Measurements from ENCODE around the gene UBE2J1. TPM values are rescaled to one million over a fixed set of nuclear protein-coding genes. Genes with fewer than 3 reads are reported as not detected.

The UBE2J1 gene
- polyA plus RNA-seq, 6 donors from 2014 or later, result 84.4 to 147 (median 112) TPM

GRCh38 chr6:89357390-89357789, 4.9 kb upstream of the UBE2J1 start:
- ATAC-seq (ENCODE audit: low read depth in 2 of 2), result peak; percentile 29 to 54
- Mint-ChIP-seq H3K4me3 (peak overlapping the region; percentile 76 to 94 (median 90)), H3K27ac (peak overlapping the region; percentile 92 to 97 (median 96)), H3K4me1 (peaks cover 39 to 69% (median 54%) of the 10 kb centered on the region in 3 donors), H3K36me3 (no peaks in the 10 kb centered on the region), H3K27me3 (no peaks in the 10 kb centered on the region), H3K9me3 (peaks cover 0 to under 1% (median 0%) of the 10 kb centered on the region in 7 donors)
- DNase-seq, result peak; percentile 53

GRCh38 chr6:89356642-89357170, 4.2 kb upstream of the UBE2J1 start:
- Mint-ChIP-seq H3K27me3 (no peaks in the 10 kb centered on the region), H3K27ac (peak overlapping the region; percentile 69 to 97 (median 94)), H3K36me3 (no peaks in the 10 kb centered on the region), H3K9me3 (no peaks in the 10 kb centered on the region), H3K4me1 (peaks cover 41 to 72% (median 59%) of the 10 kb centered on the region in 3 donors), H3K4me3 (peak overlapping the region; percentile 76 to 94 (median 90))
- DNase-seq, result no peak
- ATAC-seq (ENCODE audit: low read depth in 2 of 2), result no peak

DNA sequence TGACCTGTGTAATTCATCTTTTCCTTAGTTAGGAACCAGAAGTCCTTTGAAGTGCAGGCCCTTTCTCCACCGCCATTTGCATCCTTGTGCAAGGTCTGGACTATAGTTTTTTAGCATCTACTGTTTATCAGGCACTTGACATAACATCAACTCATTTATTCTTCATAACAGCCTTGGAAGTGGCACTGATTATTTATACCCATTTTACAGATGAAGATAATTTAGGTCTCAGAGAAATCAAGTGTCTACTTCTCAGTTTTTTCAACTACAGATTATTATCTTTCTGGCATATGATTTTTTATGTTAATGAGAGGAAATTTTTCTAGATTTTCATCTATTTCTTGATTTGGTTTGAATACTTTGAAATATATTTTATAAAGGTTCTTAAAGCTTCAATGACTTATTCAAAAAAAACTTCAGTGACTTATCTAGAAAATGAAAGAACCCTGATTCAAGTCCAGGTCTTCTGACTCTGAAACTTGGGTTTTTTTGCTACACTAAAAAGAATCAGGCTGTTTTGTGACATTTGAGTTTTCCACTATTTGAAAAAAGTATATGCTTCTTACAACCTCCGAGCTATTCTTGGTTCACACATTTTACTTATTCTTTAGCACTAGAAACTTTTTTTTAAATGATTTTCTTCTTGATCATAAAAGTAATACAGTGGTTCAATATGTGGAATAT, 3.1 kb upstream of the UBE2J1 start:
- peaks cover 41 to 72% (median 66%) of the 10 kb centered on the region in 3 donors for H3K4me1 Mint-ChIP-seq
- H3K9me3 Mint-ChIP-seq, result no peaks in the 10 kb centered on the region
- no peaks in the 10 kb centered on the region for H3K27me3 Mint-ChIP-seq
- H3K36me3 Mint-ChIP-seq, result no peaks in the 10 kb centered on the region
- no peak for ATAC-seq (ENCODE audit: low read depth in 2 of 2)
- no peak for DNase-seq
- H3K4me3 Mint-ChIP-seq, result peak overlapping the region in 3 of 8 donors; percentile 12 to 76 (median 42)
- H3K27ac Mint-ChIP-seq, result peak overlapping the region in 3 of 6 donors; percentile 23 to 57 (median 55)

DNA sequence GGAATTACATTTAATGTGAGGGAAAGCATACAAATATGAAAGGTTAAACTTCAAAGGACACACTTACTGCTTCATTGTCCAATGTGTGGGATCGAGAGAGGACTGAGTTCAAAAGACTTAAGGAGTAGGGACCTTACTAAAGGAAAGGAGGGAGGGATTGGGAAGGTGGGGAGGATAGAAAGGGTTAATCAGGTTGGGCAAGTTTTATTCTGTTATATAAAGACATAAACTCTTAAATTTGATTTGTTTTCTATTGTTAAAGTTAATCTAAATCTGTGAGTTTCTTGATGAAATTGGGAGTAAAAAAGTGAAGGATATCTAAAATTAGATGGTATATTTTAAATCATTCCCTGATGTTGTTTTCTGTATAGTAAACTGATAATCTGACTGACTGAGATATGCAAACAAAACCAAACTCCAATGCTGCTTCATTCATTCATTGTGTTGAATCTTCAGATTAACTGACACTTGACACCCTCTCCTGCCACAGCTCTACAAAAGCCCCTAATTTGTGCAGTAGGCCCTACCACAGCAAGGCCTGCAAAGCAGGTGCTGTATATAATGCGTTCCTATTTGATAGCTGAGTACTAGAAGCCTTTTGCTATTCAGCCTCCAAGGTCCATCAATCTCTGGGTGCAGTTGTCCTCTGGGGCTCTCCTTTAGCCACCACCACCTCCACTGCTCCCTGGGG, 1.3 kb upstream of the UBE2J1 start:
- H3K4me1 Mint-ChIP-seq, result peaks cover 49 to 75% (median 71%) of the 10 kb centered on the region in 3 donors
- H3K36me3 Mint-ChIP-seq, result peaks cover 0 to 8% of the 10 kb centered on the region in 2 donors
- peak overlapping the region; percentile 92 to 97 (median 96) for H3K27ac Mint-ChIP-seq
- no peaks in the 10 kb centered on the region for H3K9me3 Mint-ChIP-seq
- H3K4me3 Mint-ChIP-seq, result peak overlapping the region; percentile 85 to 98 (median 92)
- DNase-seq (no peak), ATAC-seq (ENCODE audit: low read depth in 2 of 2) (no peak)
- H3K27me3 Mint-ChIP-seq, result no peaks in the 10 kb centered on the region

- H3K27me3 Mint-ChIP-seq, result no peaks in the 10 kb centered on the region
- peaks cover 52 to 79% (median 73%) of the 10 kb centered on the region in 3 donors for H3K4me1 Mint-ChIP-seq
- DNase-seq (no peak), ATAC-seq (ENCODE audit: low read depth in 2 of 2) (peak; percentile 2 to 18)
- peak overlapping the region; percentile 92 to 97 (median 96) for H3K27ac Mint-ChIP-seq
- peak overlapping the region; percentile 85 to 98 (median 92) for H3K4me3 Mint-ChIP-seq
- H3K36me3 Mint-ChIP-seq, result peaks cover 0 to 11% of the 10 kb centered on the region in 2 donors
- H3K9me3 Mint-ChIP-seq, result no peaks in the 10 kb centered on the region
These were observed 615 bp upstream of the UBE2J1 start for GRCh38 chr6:89353118-89353556.

- Mint-ChIP-seq H3K4me1 (peaks cover 57 to 77% (median 70%) of the 10 kb centered on the region in 3 donors), H3K36me3 (peaks cover 0 to 11% of the 10 kb centered on the region in 2 donors), H3K27me3 (no peaks in the 10 kb centered on the region), H3K4me3 (peak overlapping the region; percentile 93 to 98 (median 98)), H3K27ac (peak overlapping the region; percentile 93 to 99 (median 96)), H3K9me3 (no peaks in the 10 kb centered on the region)
- ATAC-seq (ENCODE audit: low read depth in 2 of 2) (no peak), DNase-seq (no peak)
These were observed 748 bp downstream of the UBE2J1 start for GRCh38 chr6:89351671-89352277.

DNA sequence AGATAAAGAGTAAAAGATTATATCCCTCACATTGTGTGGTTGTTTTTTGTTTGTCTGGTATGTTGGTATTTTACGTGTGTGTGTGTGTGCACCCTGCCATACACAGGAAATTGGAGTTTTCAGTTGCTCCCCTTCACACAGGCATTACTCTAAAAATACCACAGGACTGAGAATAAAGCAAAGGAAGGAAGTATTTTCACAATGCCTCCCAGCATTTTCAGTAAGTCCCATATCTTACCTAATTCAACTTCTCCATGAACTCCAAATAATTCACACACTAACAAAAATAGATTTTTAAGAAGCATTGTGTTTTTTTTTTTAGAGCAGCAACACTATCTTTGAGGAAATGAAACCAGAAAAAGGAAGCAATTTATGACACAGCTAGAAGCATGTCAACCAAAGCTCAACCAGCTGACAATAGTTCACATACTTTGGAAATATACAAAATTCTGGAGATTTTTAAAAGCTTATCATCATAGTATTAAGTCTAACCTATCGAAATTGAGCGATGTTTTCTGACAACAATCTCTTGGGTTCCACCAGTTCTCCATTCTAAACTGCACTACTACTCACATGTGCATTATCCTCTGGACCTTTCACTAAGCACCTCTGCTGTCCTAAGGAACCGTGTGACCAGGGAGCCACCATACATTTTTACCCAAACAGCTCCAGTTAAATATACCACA, 2.1 kb downstream of the UBE2J1 start:
- peak overlapping the region; percentile 39 to 98 (median 96) for H3K27ac Mint-ChIP-seq
- DNase-seq (peak; percentile 78), ATAC-seq (ENCODE audit: low read depth in 2 of 2) (peak; percentile 67 to 70)
- H3K27me3 Mint-ChIP-seq, result no peaks in the 10 kb centered on the region
- H3K9me3 Mint-ChIP-seq, result no peaks in the 10 kb centered on the region
- H3K4me1 Mint-ChIP-seq, result peaks cover 66 to 83% (median 74%) of the 10 kb centered on the region in 3 donors
- H3K36me3 Mint-ChIP-seq, result peaks cover 0 to 11% of the 10 kb centered on the region in 2 donors
- peak overlapping the region; percentile 93 to 98 (median 98) for H3K4me3 Mint-ChIP-seq

DNA sequence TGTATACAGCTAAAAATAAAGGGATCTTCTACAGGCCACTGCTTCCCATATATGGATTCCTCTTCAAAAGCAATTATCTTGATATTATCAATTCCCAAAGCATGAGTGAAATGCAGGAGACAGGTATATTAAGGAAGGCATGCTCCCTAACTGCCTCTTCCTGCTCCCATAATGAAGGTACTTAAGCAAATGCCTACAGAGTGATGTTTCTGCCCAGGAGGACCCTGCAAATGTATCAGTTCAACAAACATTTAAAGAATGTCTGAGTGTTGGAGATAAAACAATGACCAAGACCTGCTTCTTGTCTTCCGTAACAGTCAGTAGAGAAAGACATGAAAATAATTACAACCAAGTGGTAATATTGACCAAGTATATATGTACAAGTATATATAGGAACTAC, 4.2 kb downstream of the UBE2J1 start:
- Mint-ChIP-seq H3K27ac (peak overlapping the region in 3 of 6 donors; percentile 3 to 95 (median 40)), H3K9me3 (no peaks in the 10 kb centered on the region), H3K4me1 (peaks cover 68 to 80% (median 76%) of the 10 kb centered on the region in 3 donors), H3K4me3 (peak overlapping the region in 5 of 8 donors; percentile 1 to 95 (median 39)), H3K36me3 (peaks cover 0 to 11% of the 10 kb centered on the region in 2 donors), H3K27me3 (no peaks in the 10 kb centered on the region)
- ATAC-seq (ENCODE audit: low read depth in 2 of 2), result no peak
- no peak for DNase-seq

GRCh38 chr6:89347825-89348224, 4.7 kb downstream of the UBE2J1 start:
- peak overlapping the region in 2 of 8 donors; percentile 42 to 95 for H3K4me3 Mint-ChIP-seq
- peak overlapping the region in 3 of 6 donors; percentile 0 to 95 (median 40) for H3K27ac Mint-ChIP-seq
- H3K9me3 Mint-ChIP-seq, result no peaks in the 10 kb centered on the region
- no peaks in the 10 kb centered on the region for H3K27me3 Mint-ChIP-seq
- peaks cover 0 to 11% of the 10 kb centered on the region in 2 donors for H3K36me3 Mint-ChIP-seq
- DNase-seq (no peak), ATAC-seq (ENCODE audit: low read depth in 2 of 2) (no peak)
- peaks cover 68 to 77% (median 73%) of the 10 kb centered on the region in 3 donors for H3K4me1 Mint-ChIP-seq

DNA sequence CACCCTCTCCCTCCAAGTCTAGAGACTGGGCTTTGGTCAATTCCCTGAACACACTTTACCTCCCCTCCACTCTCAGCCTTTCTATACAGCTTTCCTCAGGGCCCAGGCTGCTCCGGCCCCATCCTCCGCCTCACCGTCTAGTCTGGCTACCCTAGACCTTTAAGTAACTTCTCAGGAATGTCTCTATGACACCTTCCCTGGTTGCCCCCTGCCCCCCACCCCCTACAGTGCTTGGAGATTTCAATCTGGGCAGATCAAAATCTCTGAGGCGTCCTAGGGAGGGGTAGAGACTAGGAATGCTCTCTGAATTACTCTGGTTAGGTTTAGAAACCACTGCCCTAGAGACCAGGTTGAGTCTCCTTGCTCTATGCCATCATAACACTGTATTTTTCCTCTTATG, 6.1 kb downstream of the UBE2J1 start:
- Mint-ChIP-seq H3K27me3 (no peaks in the 10 kb centered on the region), H3K27ac (peak overlapping the region in 2 of 6 donors; percentile 29 to 84), H3K9me3 (no peaks in the 10 kb centered on the region), H3K36me3 (peaks cover 4 to 14% of the 10 kb centered on the region in 2 donors), H3K4me1 (peaks cover 64 to 70% (median 67%) of the 10 kb centered on the region in 3 donors), H3K4me3 (peak overlapping the region in 1 of 8 donors; percentile 57)
- ATAC-seq (ENCODE audit: low read depth in 2 of 2) (no peak), DNase-seq (no peak)

GRCh38 chr6:89339565-89339964, 13.0 kb downstream of the UBE2J1 start:
- Mint-ChIP-seq H3K4me1 (peaks cover 14 to 18% (median 17%) of the 10 kb centered on the region in 3 donors), H3K27me3 (no peaks in the 10 kb centered on the region), H3K27ac (peak overlapping the region in 3 of 6 donors; percentile 75 to 84 (median 83)), H3K9me3 (no peaks in the 10 kb centered on the region), H3K36me3 (peaks cover 10 to 19% of the 10 kb centered on the region in 2 donors), H3K4me3 (no peak overlapping the region)
- ATAC-seq (ENCODE audit: low read depth in 2 of 2) (no peak), DNase-seq (no peak)

DNA sequence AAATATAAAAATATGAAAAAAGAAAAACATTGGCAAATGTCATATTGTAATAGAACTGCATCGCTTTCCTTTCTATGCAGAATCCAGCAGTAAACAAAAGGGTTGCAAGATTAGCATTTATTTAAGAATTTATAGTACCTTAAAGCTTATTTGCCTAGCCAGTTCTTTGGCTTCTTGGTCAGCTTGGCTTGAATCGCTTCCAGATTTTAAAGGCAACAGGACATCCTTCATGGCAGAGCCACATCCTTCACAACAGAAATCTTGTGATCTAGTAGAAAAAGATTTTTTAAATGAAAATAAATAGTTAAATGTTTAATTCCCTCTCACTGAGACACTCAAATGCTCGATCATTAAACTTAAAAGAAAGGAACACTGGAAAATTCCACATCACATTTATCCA, 17.4 kb downstream of the UBE2J1 start:
- ATAC-seq (ENCODE audit: low read depth in 2 of 2), result no peak
- no peak for DNase-seq
- H3K36me3 Mint-ChIP-seq, result peaks cover 17 to 19% of the 10 kb centered on the region in 2 donors
- H3K4me1 Mint-ChIP-seq, result peaks cover 4 to 9% (median 5%) of the 10 kb centered on the region in 3 donors
- no peaks in the 10 kb centered on the region for H3K27me3 Mint-ChIP-seq
- H3K4me3 Mint-ChIP-seq, result no peak overlapping the region
- no peak overlapping the region for H3K27ac Mint-ChIP-seq
- H3K9me3 Mint-ChIP-seq, result no peaks in the 10 kb centered on the region

All from naive B cell (primary cell).